GM19468 (cell line): ENCODE data around the gene RPL23.
A peak's percentile ranks its signal among the peaks of the same experiment; 100 is the strongest.
"Not testable (repeated sequence)": the region's sequence is repeated elsewhere in the genome, so short reads cannot be mapped to it uniquely, and the experiment has no call there.

Experiments
- ATAC-seq: cut with Tn5 transposase; IDR thresholded peaks from one replicate; pipeline ENCODE4 v1.9.1; 2021; ENCODE audit warnings: mild to moderate bottlenecking, moderate library complexity, moderate number of reproducible peaks; ENCODE audit not compliant: unreplicated experiment; ENCODE audit errors: extremely low read depth

Gene RPL23

GRCh38 chr17:38868817-38869525 lies 15.4 kb upstream of the RPL23 start:
- no peak for ATAC-seq

GRCh38 chr17:38867968-38868816 lies 14.7 kb upstream of the RPL23 start:
- no peak for ATAC-seq

- no peak for ATAC-seq
These were observed 13.9 kb upstream of the RPL23 start for GRCh38 chr17:38867179-38867967.

- no peak for ATAC-seq
These were observed 11.3 kb upstream of the RPL23 start for GRCh38 chr17:38864636-38865398.

GRCh38 chr17:38861399-38861843 lies 7.9 kb upstream of the RPL23 start:
- no peak for ATAC-seq

GRCh38 chr17:38857271-38857670 lies 3.8 kb upstream of the RPL23 start:
- ATAC-seq: no peak

GRCh38 chr17:38855101-38855714 lies 1.7 kb upstream of the RPL23 start:
- ATAC-seq: not testable (repeated sequence)

- no peak for ATAC-seq
These were observed 690 bp downstream of the RPL23 start for GRCh38 chr17:38852771-38853291.

- ATAC-seq: no peak
These were observed 2.1 kb downstream of the RPL23 start for GRCh38 chr17:38851434-38851833.

GRCh38 chr17:38850374-38850773 lies 3.1 kb downstream of the RPL23 start:
- ATAC-seq: no peak

GRCh38 chr17:38848939-38849605 lies 4.4 kb downstream of the RPL23 start:
- ATAC-seq: no peak

GRCh38 chr17:38848557-38848891 lies 5.0 kb downstream of the RPL23 start:
- ATAC-seq: no peak

- ATAC-seq: no peak
These were observed 9.2 kb downstream of the RPL23 start for GRCh38 chr17:38844261-38844757.

GRCh38 chr17:38825762-38826247 lies 27.7 kb downstream of the RPL23 start:
- ATAC-seq: no peak

GRCh38 chr17:38824899-38825761 lies 28.4 kb downstream of the RPL23 start, which contains the start of gene CWC25:
Gene CWC25 (minus strand): TSS chr17:38825321. CDS start chr17:38825183, 138 bp downstream.
- peak; percentile 77 for ATAC-seq

GRCh38 chr17:38815576-38816193 lies 37.8 kb downstream of the RPL23 start:
- ATAC-seq: no peak

- no peak for ATAC-seq
These were observed 43.7 kb downstream of the RPL23 start for GRCh38 chr17:38809828-38810227.
